HL-60 (cell line): Measurements from ENCODE around the gene PNMA6E.

Experiments used
- DNase-seq, 2 experiments: peaks; one replicate each; pipeline ENCODE4 v3.0.0-alpha.2; 2010 to 2020; ENCODE audit warnings: low read depth in 1 of 2, low spot score in 1 of 2
- H3K27ac ChIP-seq: fragments of 250-450 bp; sonication (Bioruptor Pico); replicated peaks from 2 replicates; pipeline ENCODE4 v1.5.1; 2020; ENCODE audit warnings: mild to moderate bottlenecking, moderate library complexity
- H3K27me3 ChIP-seq: fragments of 250-450 bp; sonication (Bioruptor Pico); 2 replicates; pipeline ENCODE4 v1.5.1; 2021; ENCODE audit warnings: mild to moderate bottlenecking, moderate library complexity; ENCODE audit not compliant: insufficient read depth, poor library complexity, severe bottlenecking
- H3K4me3 ChIP-seq: replicated peaks from 2 replicates; pipeline ENCODE4 v1.5.1; 2011; ENCODE audit warnings: mild to moderate bottlenecking, control low read depth, low read length; ENCODE audit not compliant: insufficient read depth
- CTCF ChIP-seq: IDR thresholded peaks from one replicate; pipeline ENCODE4 v1.5.1; 2011; ENCODE audit warnings: low read length, control low read depth, inconsistent platforms; ENCODE audit not compliant: insufficient read depth
- GABPA ChIP-seq: IDR thresholded peaks from 2 replicates; pipeline ENCODE4 v1.6.1; 2012; ENCODE audit warnings: low read depth
- POLR2AphosphoS5 ChIP-seq: IDR thresholded peaks from 2 replicates; pipeline ENCODE4 v1.6.1; 2012; ENCODE audit warnings: low read depth
- REST ChIP-seq: IDR thresholded peaks from 2 replicates; pipeline ENCODE4 v1.6.1; 2012; ENCODE audit warnings: low read depth; ENCODE audit not compliant: insufficient replicate concordance
- SPI1 ChIP-seq: IDR thresholded peaks from 2 replicates; pipeline ENCODE4 v1.6.1; 2012; ENCODE audit warnings: low read depth, mild to moderate bottlenecking, borderline replicate concordance

The PNMA6E gene

GRCh38 chrX:153449368-153450113 lies 48.4 kb upstream of the PNMA6E start:
- TF ChIP-seq REST (no peak), POLR2AphosphoS5 (no peak), SPI1 (no peak), GABPA (no peak), CTCF (no peak)
- Histone ChIP-seq H3K27me3 (no peaks in the 10 kb centered on the region), H3K27ac (no peak overlapping the region), H3K4me3 (no peak overlapping the region)
- DNase-seq: no peak

GRCh38 chrX:153448556-153449367 lies 47.6 kb upstream of the PNMA6E start:
- Histone ChIP-seq H3K27ac (no peak overlapping the region), H3K4me3 (no peak overlapping the region), H3K27me3 (no peaks in the 10 kb centered on the region)
- no peak for DNase-seq
- TF ChIP-seq GABPA: no peak
- TF ChIP-seq SPI1: no peak
- no peak for TF ChIP-seq POLR2AphosphoS5
- TF ChIP-seq REST: no peak
- no peak for TF ChIP-seq CTCF

- Histone ChIP-seq H3K27ac (no peak overlapping the region), H3K4me3 (no peak overlapping the region), H3K27me3 (no peaks in the 10 kb centered on the region)
- DNase-seq: no peak
- no peak for TF ChIP-seq REST
- TF ChIP-seq GABPA: no peak
- no peak for TF ChIP-seq SPI1
- TF ChIP-seq CTCF: no peak
- no peak for TF ChIP-seq POLR2AphosphoS5
Measured at GRCh38 chrX:153447581-153447960, 46.4 kb upstream of the PNMA6E start.
